ENCODE measurements around the gene GAREM1.

GRCh38 chr18:32278177-32278799 is 192.4 kb downstream of the GAREM1 start:
- no peak for TF ChIP-seq CTCF (conservative IDR thresholded peaks at IDR 0.05)
- TF ChIP-seq ZFX (IDR thresholded peaks at IDR 0.05), result no peak
